ENCODE results near the gene SPATA16. TPM values are rescaled to one million over a fixed set of nuclear protein-coding genes. Genes with fewer than 3 reads are reported as not detected.

The SPATA16 gene
- total RNA-seq, 4 donors from 2014 or later: not detected

- H3K9me3 ChIP-seq: no peaks in the 10 kb centered on the region
- TF ChIP-seq EP300 (IDR thresholded peaks at IDR 0.05): no peak
- TF ChIP-seq POLR2AphosphoS5 (IDR thresholded peaks at IDR 0.05): no peak
- TF ChIP-seq, protein P1, sequence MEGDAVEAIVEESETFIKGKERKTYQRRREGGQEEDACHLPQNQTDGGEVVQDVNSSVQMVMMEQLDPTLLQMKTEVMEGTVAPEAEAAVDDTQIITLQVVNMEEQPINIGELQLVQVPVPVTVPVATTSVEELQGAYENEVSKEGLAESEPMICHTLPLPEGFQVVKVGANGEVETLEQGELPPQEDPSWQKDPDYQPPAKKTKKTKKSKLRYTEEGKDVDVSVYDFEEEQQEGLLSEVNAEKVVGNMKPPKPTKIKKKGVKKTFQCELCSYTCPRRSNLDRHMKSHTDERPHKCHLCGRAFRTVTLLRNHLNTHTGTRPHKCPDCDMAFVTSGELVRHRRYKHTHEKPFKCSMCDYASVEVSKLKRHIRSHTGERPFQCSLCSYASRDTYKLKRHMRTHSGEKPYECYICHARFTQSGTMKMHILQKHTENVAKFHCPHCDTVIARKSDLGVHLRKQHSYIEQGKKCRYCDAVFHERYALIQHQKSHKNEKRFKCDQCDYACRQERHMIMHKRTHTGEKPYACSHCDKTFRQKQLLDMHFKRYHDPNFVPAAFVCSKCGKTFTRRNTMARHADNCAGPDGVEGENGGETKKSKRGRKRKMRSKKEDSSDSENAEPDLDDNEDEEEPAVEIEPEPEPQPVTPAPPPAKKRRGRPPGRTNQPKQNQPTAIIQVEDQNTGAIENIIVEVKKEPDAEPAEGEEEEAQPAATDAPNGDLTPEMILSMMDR (IDR thresholded peaks at IDR 0.05): no peak
- WGBS: 87% methylated on average over 1 of the region's 1 CpG
- H3K4me3 ChIP-seq: no peak overlapping the region
- H3K36me3 ChIP-seq: no peaks in the 10 kb centered on the region
- H3K27me3 ChIP-seq: no peaks in the 10 kb centered on the region
- H3K4me1 ChIP-seq: no peaks in the 10 kb centered on the region
- no peak overlapping the region for H3K27ac ChIP-seq
- DNase-seq (ENCODE audit: low spot score in 2 of 2): no peak
These were observed 235.6 kb downstream of the SPATA16 start for GRCh38 chr3:172905451-172905850.

DNA sequence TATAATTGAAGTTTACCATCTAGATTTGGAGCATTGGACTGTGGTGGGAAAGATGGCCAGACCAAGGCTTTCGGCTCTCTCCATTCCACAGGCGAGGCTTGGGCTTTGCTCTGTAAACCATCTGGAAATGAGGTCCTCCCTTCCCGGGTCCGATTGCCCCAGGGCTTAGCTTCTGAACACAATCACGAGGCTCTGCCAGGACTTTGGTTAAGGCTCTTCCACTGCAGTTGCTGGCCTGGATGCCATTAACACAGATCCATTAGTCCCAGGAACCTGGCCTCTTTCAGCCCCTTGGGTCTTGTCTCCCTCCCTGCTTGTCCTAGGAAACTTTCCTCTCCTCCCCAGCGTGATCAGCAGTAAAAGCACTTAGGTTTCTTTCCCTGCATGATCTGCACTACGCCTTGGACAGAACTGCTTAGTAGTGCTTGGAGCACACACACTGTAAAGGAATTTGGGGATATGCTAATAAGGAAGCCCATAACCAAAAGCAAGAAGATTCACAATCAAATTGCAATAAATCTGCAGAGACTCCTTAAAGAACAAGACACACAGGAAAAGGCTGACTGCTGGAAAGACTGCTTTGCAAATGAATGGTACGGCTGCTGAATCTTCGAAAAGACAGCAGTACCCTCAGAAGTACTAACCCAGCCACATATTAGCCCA is 236.2 kb downstream of the SPATA16 start:
- Histone ChIP-seq H3K36me3 (no peaks in the 10 kb centered on the region), H3K27ac (no peak overlapping the region), H3K4me3 (no peak overlapping the region), H3K9me3 (no peaks in the 10 kb centered on the region), H3K27me3 (no peaks in the 10 kb centered on the region), H3K4me1 (no peaks in the 10 kb centered on the region)
- WGBS: 50% methylated on average over 9 of the region's 9 CpGs
- no peak for DNase-seq (ENCODE audit: low spot score in 2 of 2)
- TF ChIP-seq EP300 (IDR thresholded peaks at IDR 0.05) (no peak), POLR2A (IDR thresholded peaks at IDR 0.05) (no peak), POLR2AphosphoS5 (IDR thresholded peaks at IDR 0.05) (no peak)

GRCh38 chr3:172903642-172904320 is 237.3 kb downstream of the SPATA16 start:
- no peak for DNase-seq (ENCODE audit: low spot score in 2 of 2)

GRCh38 chr3:172892158-172892557 is 248.9 kb downstream of the SPATA16 start:
- H3K4me1 ChIP-seq: no peaks in the 10 kb centered on the region
- H3K9me3 ChIP-seq: no peaks in the 10 kb centered on the region
- no peak for TF ChIP-seq POLR2AphosphoS5 (IDR thresholded peaks at IDR 0.05)
- no peak for TF ChIP-seq POLR2A (IDR thresholded peaks at IDR 0.05)
- TF ChIP-seq EP300 (IDR thresholded peaks at IDR 0.05): no peak
- TF ChIP-seq, protein P1 (IDR thresholded peaks at IDR 0.05): no peak
- no peak overlapping the region for H3K4me3 ChIP-seq
- H3K36me3 ChIP-seq: no peaks in the 10 kb centered on the region
- no peak overlapping the region for H3K27ac ChIP-seq
- no peaks in the 10 kb centered on the region for H3K27me3 ChIP-seq
- no peak for DNase-seq (ENCODE audit: low spot score in 2 of 2)
- WGBS: 14% methylated on average over 2 of the region's 2 CpGs

More at GRCh38 chr3:172903642-172904320, 237.3 kb downstream of the SPATA16 start:
- Histone ChIP-seq H3K4me1 (no peaks in the 10 kb centered on the region), H3K27ac (no peak overlapping the region), H3K36me3 (no peaks in the 10 kb centered on the region), H3K4me3 (no peak overlapping the region), H3K27me3 (no peaks in the 10 kb centered on the region), H3K9me3 (no peaks in the 10 kb centered on the region)
- TF ChIP-seq EP300 (IDR thresholded peaks at IDR 0.05) (no peak), POLR2AphosphoS5 (IDR thresholded peaks at IDR 0.05) (no peak), POLR2A (IDR thresholded peaks at IDR 0.05) (no peak)
- TF ChIP-seq, protein P1 (IDR thresholded peaks at IDR 0.05): no peak
- 51% methylated on average over 3 of the region's 3 CpGs for whole genome bisulfite sequencing

GRCh38 chr3:172885704-172886103 is 255.3 kb downstream of the SPATA16 start:
- Histone ChIP-seq H3K27me3 (no peaks in the 10 kb centered on the region), H3K9me3 (peaks cover 4% of the 10 kb centered on the region), H3K27ac (no peak overlapping the region), H3K4me3 (no peak overlapping the region), H3K4me1 (no peaks in the 10 kb centered on the region), H3K36me3 (no peaks in the 10 kb centered on the region)
- WGBS: 72% methylated on average over 2 of the region's 2 CpGs
- TF ChIP-seq POLR2AphosphoS5 (IDR thresholded peaks at IDR 0.05) (no peak), POLR2A (IDR thresholded peaks at IDR 0.05) (no peak), EP300 (IDR thresholded peaks at IDR 0.05) (no peak)
- TF ChIP-seq, protein P1 (IDR thresholded peaks at IDR 0.05): no peak
- DNase-seq (ENCODE audit: low spot score in 2 of 2): no peak

Measured in suprapubic skin (tissue), 4 donors.